Measurements from ENCODE around the gene VPS39.

GRCh38 chr15:42239528-42240182 is 31.6 kb upstream of the VPS39 start:
- TF ChIP-seq CTCF (conservative IDR thresholded peaks at IDR 0.05 in 1 of 2, IDR thresholded peaks at IDR 0.05 in 1 of 2; ENCODE audit: extremely low read depth in 1 of 2, insufficient read depth in 1 of 2, low read depth in 1 of 2, low read length in 2 of 2) (no peak), EZH2 (IDR thresholded peaks at IDR 0.05; ENCODE audit: borderline replicate concordance, low read length) (no peak)
